GM12878 (cell line): ENCODE data around the gene COL16A1. TPM values are rescaled to one million over a fixed set of nuclear protein-coding genes. Genes with fewer than 3 reads are reported as not detected.

Experiments used
- polyA plus RNA-seq, 11 experiments: library from polyadenylated mRNA; depleted of rRNA in 4 of 11; unstranded in 6 of 11; stranded (reverse) in 5 of 11; fragments of >200 nt; fragmentation: Nextera tagmentation in 4 of 11; fragmentation: Illumina TruSeq in 1 of 11; extraction: Ambion mirVana in 4 of 11; extraction: Trizol in 1 of 11; gene quantifications; 1 replicate in 1 of 11; 2 replicates in 10 of 11; pipeline versions ENCODE4 v1.2.1 to v1.2.3, GENCODE V29; 2011 to 2016; ENCODE audit warnings: inconsistent platforms in 2 of 11, missing spikeins in 2 of 11, low read depth in 1 of 11
- total RNA-seq, 4 experiments: library from RNA; depleted of rRNA in 3 of 4; stranded (reverse); fragments of >200 nt in 3 of 4; fragmentation: Illumina TruSeq in 1 of 4; extraction: Trizol in 1 of 4; gene quantifications; 2 replicates each; pipeline versions ENCODE4 v1.2.1 to v1.2.3, GENCODE V29; 2013 to 2021

Gene COL16A1
- total and polyA plus RNA-seq, 10 of the 15 experiments (the other 5 are each of a cell fraction or from before 2014, with no cell fraction given): 0.02 to 3.7 (median 0.59) TPM

Other genes starting within 250 kb of the COL16A1 start
- gene TINAGL1, start 127.5 kb downstream of the COL16A1 start, total RNA-seq (2014; rRNA removed): 0.27 TPM in 1 of 2 replicates, not detected in the other
- not detected in 2 replicates for gene TINAGL1, start 127.5 kb downstream of the COL16A1 start, total RNA-seq (2014; rRNA removed; fragmentation: Illumina TruSeq; extraction: Trizol)
- 0.23 and 0.40 TPM in 2 replicates for gene TINAGL1, start 127.5 kb downstream of the COL16A1 start, total RNA-seq (2021)
- 0.36 and 0.49 TPM in 2 replicates for gene TINAGL1, start 127.5 kb downstream of the COL16A1 start, polyA plus RNA-seq (2011; rRNA removed)
- not detected in 2 replicates for gene TINAGL1, start 127.5 kb downstream of the COL16A1 start, polyA plus RNA-seq (2014; fragmentation: Illumina TruSeq; extraction: Trizol)
- gene TINAGL1, start 127.5 kb downstream of the COL16A1 start, polyA plus RNA-seq (2014; fragmentation: Nextera tagmentation; extraction: Ambion mirVana): not detected
- 0.04 TPM in 1 of 2 replicates, not detected in the other for gene TINAGL1, start 127.5 kb downstream of the COL16A1 start, polyA plus RNA-seq (2014; rRNA removed)
- under 1 TPM in 1 of 2 experiments, not detected in 1; 0.20 TPM for gene TINAGL1, start 127.5 kb downstream of the COL16A1 start, polyA plus RNA-seq (2016; fragmentation: Nextera tagmentation; extraction: Ambion mirVana)
- 0.11 TPM in 1 of 2 replicates, not detected in the other for gene HCRTR1, start 86.3 kb downstream of the COL16A1 start, total RNA-seq (2014; rRNA removed)
- not detected in 2 replicates for gene HCRTR1, start 86.3 kb downstream of the COL16A1 start, total RNA-seq (2014; rRNA removed; fragmentation: Illumina TruSeq; extraction: Trizol)
- gene HCRTR1, start 86.3 kb downstream of the COL16A1 start, total RNA-seq (2021): not detected in 2 replicates
- not detected in 2 replicates for gene HCRTR1, start 86.3 kb downstream of the COL16A1 start, polyA plus RNA-seq (2011; rRNA removed)
- not detected in 2 replicates for gene HCRTR1, start 86.3 kb downstream of the COL16A1 start, polyA plus RNA-seq (2014; fragmentation: Illumina TruSeq; extraction: Trizol)
- gene HCRTR1, start 86.3 kb downstream of the COL16A1 start, polyA plus RNA-seq (2014; fragmentation: Nextera tagmentation; extraction: Ambion mirVana): not detected
- gene HCRTR1, start 86.3 kb downstream of the COL16A1 start, polyA plus RNA-seq (2014; rRNA removed): not detected in 2 replicates
- not detected for gene HCRTR1, start 86.3 kb downstream of the COL16A1 start, polyA plus RNA-seq (2016; fragmentation: Nextera tagmentation; extraction: Ambion mirVana)
- gene PEF1, start 59.1 kb downstream of the COL16A1 start, total RNA-seq (2014; rRNA removed): 92.9 and 107 TPM in 2 replicates
- gene PEF1, start 59.1 kb downstream of the COL16A1 start, total RNA-seq (2014; rRNA removed; fragmentation: Illumina TruSeq; extraction: Trizol): 46.3 and 46.4 TPM in 2 replicates
- gene PEF1, start 59.1 kb downstream of the COL16A1 start, total RNA-seq (2021): 59.5 and 60.1 TPM in 2 replicates
- 61.3 and 100 TPM in 2 replicates for gene PEF1, start 59.1 kb downstream of the COL16A1 start, polyA plus RNA-seq (2011; rRNA removed)
- 50.3 and 80.4 TPM in 2 replicates for gene PEF1, start 59.1 kb downstream of the COL16A1 start, polyA plus RNA-seq (2014; fragmentation: Illumina TruSeq; extraction: Trizol)
- gene PEF1, start 59.1 kb downstream of the COL16A1 start, polyA plus RNA-seq (2014; fragmentation: Nextera tagmentation; extraction: Ambion mirVana): 10 to 100 TPM; 27.1 to 40.4 TPM
- 92.2 and 95.5 TPM in 2 replicates for gene PEF1, start 59.1 kb downstream of the COL16A1 start, polyA plus RNA-seq (2014; rRNA removed)
- gene PEF1, start 59.1 kb downstream of the COL16A1 start, polyA plus RNA-seq (2016; fragmentation: Nextera tagmentation; extraction: Ambion mirVana): 10 to 100 TPM; 77.5 to 86.6 TPM
- 0.11 TPM in 2 replicates for gene ADGRB2, start 60.3 kb upstream of the COL16A1 start, total RNA-seq (2014; rRNA removed)
- 0.18 TPM in 1 of 2 replicates, not detected in the other for gene ADGRB2, start 60.3 kb upstream of the COL16A1 start, total RNA-seq (2014; rRNA removed; fragmentation: Illumina TruSeq; extraction: Trizol)
- gene ADGRB2, start 60.3 kb upstream of the COL16A1 start, total RNA-seq (2021): 0.27 and 0.33 TPM in 2 replicates
- gene ADGRB2, start 60.3 kb upstream of the COL16A1 start, polyA plus RNA-seq (2011; rRNA removed): 0.13 and 0.20 TPM in 2 replicates
- not detected in 2 replicates for gene ADGRB2, start 60.3 kb upstream of the COL16A1 start, polyA plus RNA-seq (2014; fragmentation: Illumina TruSeq; extraction: Trizol)
- gene ADGRB2, start 60.3 kb upstream of the COL16A1 start, polyA plus RNA-seq (2014; fragmentation: Nextera tagmentation; extraction: Ambion mirVana): not detected
- gene ADGRB2, start 60.3 kb upstream of the COL16A1 start, polyA plus RNA-seq (2014; rRNA removed): 0.06 and 0.18 TPM in 2 replicates
- gene ADGRB2, start 60.3 kb upstream of the COL16A1 start, polyA plus RNA-seq (2016; fragmentation: Nextera tagmentation; extraction: Ambion mirVana): under 1 TPM in 1 of 2 experiments, not detected in 1; 0.11 TPM
- 0.11 and 0.16 TPM in 2 replicates for gene SPOCD1, start 112.0 kb upstream of the COL16A1 start, total RNA-seq (2014; rRNA removed)
- 0.13 and 0.23 TPM in 2 replicates for gene SPOCD1, start 112.0 kb upstream of the COL16A1 start, total RNA-seq (2014; rRNA removed; fragmentation: Illumina TruSeq; extraction: Trizol)
- gene SPOCD1, start 112.0 kb upstream of the COL16A1 start, total RNA-seq (2021): 0.23 and 0.56 TPM in 2 replicates
- gene SPOCD1, start 112.0 kb upstream of the COL16A1 start, polyA plus RNA-seq (2011; rRNA removed): not detected in 2 replicates
- 0.13 TPM in 1 of 2 replicates, not detected in the other for gene SPOCD1, start 112.0 kb upstream of the COL16A1 start, polyA plus RNA-seq (2014; fragmentation: Illumina TruSeq; extraction: Trizol)
- under 1 TPM in 1 of 2 experiments, not detected in 1; 0.02 TPM for gene SPOCD1, start 112.0 kb upstream of the COL16A1 start, polyA plus RNA-seq (2014; fragmentation: Nextera tagmentation; extraction: Ambion mirVana)
- 0.34 and 0.65 TPM in 2 replicates for gene SPOCD1, start 112.0 kb upstream of the COL16A1 start, polyA plus RNA-seq (2014; rRNA removed)
- not detected for gene SPOCD1, start 112.0 kb upstream of the COL16A1 start, polyA plus RNA-seq (2016; fragmentation: Nextera tagmentation; extraction: Ambion mirVana)
- gene PTP4A2, start 234.4 kb upstream of the COL16A1 start, total RNA-seq (2014; rRNA removed): 334 and 416 TPM in 2 replicates
- gene PTP4A2, start 234.4 kb upstream of the COL16A1 start, total RNA-seq (2014; rRNA removed; fragmentation: Illumina TruSeq; extraction: Trizol): 390 and 401 TPM in 2 replicates
- 348 and 360 TPM in 2 replicates for gene PTP4A2, start 234.4 kb upstream of the COL16A1 start, total RNA-seq (2021)
- 909 and 1,265 TPM in 2 replicates for gene PTP4A2, start 234.4 kb upstream of the COL16A1 start, polyA plus RNA-seq (2011; rRNA removed)
- 547 and 710 TPM in 2 replicates for gene PTP4A2, start 234.4 kb upstream of the COL16A1 start, polyA plus RNA-seq (2014; fragmentation: Illumina TruSeq; extraction: Trizol)
- gene PTP4A2, start 234.4 kb upstream of the COL16A1 start, polyA plus RNA-seq (2014; fragmentation: Nextera tagmentation; extraction: Ambion mirVana): 100 to 1,000 TPM; 268 to 424 TPM
- 180 and 224 TPM in 2 replicates for gene PTP4A2, start 234.4 kb upstream of the COL16A1 start, polyA plus RNA-seq (2014; rRNA removed)
- 100 to 1,000 TPM; 232 to 423 TPM for gene PTP4A2, start 234.4 kb upstream of the COL16A1 start, polyA plus RNA-seq (2016; fragmentation: Nextera tagmentation; extraction: Ambion mirVana)